MM.1S (cell line): ENCODE results near the gene HEBP2.
A peak's percentile ranks its signal among the peaks of the same experiment; 100 is the strongest.

ENCODE experiments used
- DNase-seq: peaks from one replicate; pipeline ENCODE4 v3.0.0-alpha.2; 2015
- H2AFZ ChIP-seq: fragments of 300-600 bp; sonication (generic); 2 replicates; pipeline ENCODE4 v1.6.0; 2016; ENCODE audit warnings: antibody characterized with exemption, low read length
- H3F3A ChIP-seq: fragments of 300-600 bp; sonication (generic); 2 replicates; pipeline ENCODE4 v1.6.1; 2016; ENCODE audit warnings: mild to moderate bottlenecking, antibody characterized with exemption, low read length, moderate library complexity, mixed read lengths; ENCODE audit not compliant: insufficient read depth
- H3K27ac ChIP-seq: fragments of 300-600 bp; sonication (generic); 2 replicates; pipeline ENCODE4 v1.5.1; 2016; ENCODE audit warnings: mild to moderate bottlenecking, low read length
- H3K27me3 ChIP-seq: fragments of 300-600 bp; sonication (generic); replicated peaks from 2 replicates; pipeline ENCODE4 v1.6.0; 2016; ENCODE audit warnings: low read length; ENCODE audit not compliant: insufficient read depth
- H3K36me3 ChIP-seq: fragments of 300-600 bp; sonication (generic); replicated peaks from 2 replicates; pipeline ENCODE4 v1.6.1; 2016; ENCODE audit warnings: mild to moderate bottlenecking, low read length, mixed read lengths; ENCODE audit not compliant: insufficient read depth
- H3K4me1 ChIP-seq: fragments of 300-600 bp; sonication (generic); 2 replicates; pipeline ENCODE4 v1.6.1; 2016; ENCODE audit warnings: low read length, mixed read lengths
- H3K4me2 ChIP-seq: fragments of 300-600 bp; sonication (generic); 2 replicates; pipeline ENCODE4 v1.6.0; 2016; ENCODE audit warnings: low read depth, low read length
- H3K4me3 ChIP-seq: fragments of 300-600 bp; sonication (generic); 2 replicates; pipeline ENCODE4 v1.5.1; 2016; ENCODE audit warnings: low read length, mixed read lengths
- H3K79me2 ChIP-seq: fragments of 300-600 bp; sonication (generic); 2 replicates; pipeline ENCODE4 v1.6.1; 2016; ENCODE audit warnings: mixed run types, low read length, mixed read lengths
- H3K9ac ChIP-seq: fragments of 300-600 bp; sonication (generic); 2 replicates; pipeline ENCODE4 v1.6.1; 2016; ENCODE audit warnings: low read length, mixed read lengths
- H3K9me2 ChIP-seq: fragments of 300-600 bp; sonication (generic); replicated peaks from 2 replicates; pipeline ENCODE4 v1.6.1; 2016; ENCODE audit warnings: mild to moderate bottlenecking, low read length, mixed read lengths; ENCODE audit not compliant: insufficient read depth
- H3K9me3 ChIP-seq: fragments of 300-600 bp; sonication (generic); replicated peaks from 2 replicates; pipeline ENCODE4 v1.6.1; 2016; ENCODE audit warnings: mild to moderate bottlenecking, low read length, mixed read lengths; ENCODE audit not compliant: insufficient read depth
- H4K20me1 ChIP-seq: fragments of 300-600 bp; sonication (generic); 2 replicates; pipeline ENCODE4 v1.6.1; 2016; ENCODE audit warnings: mild to moderate bottlenecking, low read length, moderate library complexity, mixed read lengths; ENCODE audit not compliant: insufficient read depth
- EZH2 ChIP-seq: fragments of 300-600 bp; sonication (generic); optimal IDR thresholded peaks from 2 replicates; pipeline ENCODE3; 2017; ENCODE audit warnings: low read depth, mild to moderate bottlenecking, antibody characterized with exemption, low read length, mixed read lengths
- EZH2phosphoT487 ChIP-seq: fragments of 300-600 bp; sonication (generic); IDR thresholded peaks from 2 replicates; pipeline ENCODE4 v1.6.1; 2018; ENCODE audit warnings: antibody characterized with exemption, low read length
- TF ChIP-seq, protein P1 (sequence below): fragments of 300-600 bp; sonication (generic); IDR thresholded peaks from 2 replicates; pipeline ENCODE4 v1.5.1; 2016; ENCODE audit warnings: antibody characterized with exemption, low read length, mixed read lengths

HEBP2 gene

DNA sequence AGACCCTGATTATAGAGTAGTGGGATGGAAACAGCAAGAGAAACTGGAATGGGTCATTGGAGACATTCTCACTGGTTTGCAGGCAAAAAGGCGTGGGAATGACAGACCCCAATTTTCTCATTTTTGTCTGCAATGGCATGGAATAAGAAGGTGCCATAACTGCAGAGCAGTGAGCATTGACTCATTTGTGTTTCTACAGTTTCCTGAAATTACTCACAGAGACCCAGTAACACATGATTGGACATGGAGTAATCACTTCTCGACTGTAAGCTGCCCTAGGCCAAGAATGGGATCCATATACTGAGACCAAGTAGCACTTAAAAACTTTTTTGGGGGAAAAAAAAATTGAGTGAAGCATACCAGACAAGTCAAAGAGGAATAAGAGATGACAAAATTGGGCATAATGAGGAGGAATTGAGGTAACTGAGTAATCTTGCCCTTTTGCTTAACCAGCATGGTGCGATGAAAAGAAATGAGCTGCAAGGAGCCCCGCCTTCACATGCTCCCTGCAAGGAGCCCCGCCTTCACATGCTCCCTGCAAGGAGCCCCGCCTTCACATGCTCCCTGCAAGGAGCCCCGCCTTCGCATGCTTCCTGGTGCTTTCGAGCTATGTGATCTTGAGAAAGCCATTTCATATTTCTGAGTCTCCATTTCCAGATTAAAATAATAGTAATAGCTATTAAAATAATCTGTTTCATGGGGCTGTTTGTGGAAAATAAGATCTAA lies 51.1 kb downstream of the HEBP2 start:
- H3K27ac ChIP-seq = peak overlapping the region; percentile 36; the same call in 1 of the 2 replicates
- H3K9ac ChIP-seq = no peak overlapping the region
- peak overlapping the region; percentile 35 for H3K4me3 ChIP-seq
- H3F3A ChIP-seq = peaks cover 9% of the 10 kb centered on the region
- TF ChIP-seq EZH2 = no peak
- TF ChIP-seq, protein P1, sequence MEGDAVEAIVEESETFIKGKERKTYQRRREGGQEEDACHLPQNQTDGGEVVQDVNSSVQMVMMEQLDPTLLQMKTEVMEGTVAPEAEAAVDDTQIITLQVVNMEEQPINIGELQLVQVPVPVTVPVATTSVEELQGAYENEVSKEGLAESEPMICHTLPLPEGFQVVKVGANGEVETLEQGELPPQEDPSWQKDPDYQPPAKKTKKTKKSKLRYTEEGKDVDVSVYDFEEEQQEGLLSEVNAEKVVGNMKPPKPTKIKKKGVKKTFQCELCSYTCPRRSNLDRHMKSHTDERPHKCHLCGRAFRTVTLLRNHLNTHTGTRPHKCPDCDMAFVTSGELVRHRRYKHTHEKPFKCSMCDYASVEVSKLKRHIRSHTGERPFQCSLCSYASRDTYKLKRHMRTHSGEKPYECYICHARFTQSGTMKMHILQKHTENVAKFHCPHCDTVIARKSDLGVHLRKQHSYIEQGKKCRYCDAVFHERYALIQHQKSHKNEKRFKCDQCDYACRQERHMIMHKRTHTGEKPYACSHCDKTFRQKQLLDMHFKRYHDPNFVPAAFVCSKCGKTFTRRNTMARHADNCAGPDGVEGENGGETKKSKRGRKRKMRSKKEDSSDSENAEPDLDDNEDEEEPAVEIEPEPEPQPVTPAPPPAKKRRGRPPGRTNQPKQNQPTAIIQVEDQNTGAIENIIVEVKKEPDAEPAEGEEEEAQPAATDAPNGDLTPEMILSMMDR = no peak
- TF ChIP-seq EZH2phosphoT487 = no peak
- H3K4me2 ChIP-seq = peak overlapping the region; percentile 73
- no peaks in the 10 kb centered on the region for H4K20me1 ChIP-seq
- no peaks in the 10 kb centered on the region for H3K79me2 ChIP-seq
- H3K4me1 ChIP-seq = peaks cover 8% of the 10 kb centered on the region
- no peak for DNase-seq
- H3K27me3 ChIP-seq = no peaks in the 10 kb centered on the region
- H3K36me3 ChIP-seq = no peaks in the 10 kb centered on the region
- 0 out of 2 replicates have a peak overlapping the region, but pooled peaks have one; percentile 17 for H2AFZ ChIP-seq
- H3K9me2 ChIP-seq = no peaks in the 10 kb centered on the region
- H3K9me3 ChIP-seq = no peaks in the 10 kb centered on the region

DNA sequence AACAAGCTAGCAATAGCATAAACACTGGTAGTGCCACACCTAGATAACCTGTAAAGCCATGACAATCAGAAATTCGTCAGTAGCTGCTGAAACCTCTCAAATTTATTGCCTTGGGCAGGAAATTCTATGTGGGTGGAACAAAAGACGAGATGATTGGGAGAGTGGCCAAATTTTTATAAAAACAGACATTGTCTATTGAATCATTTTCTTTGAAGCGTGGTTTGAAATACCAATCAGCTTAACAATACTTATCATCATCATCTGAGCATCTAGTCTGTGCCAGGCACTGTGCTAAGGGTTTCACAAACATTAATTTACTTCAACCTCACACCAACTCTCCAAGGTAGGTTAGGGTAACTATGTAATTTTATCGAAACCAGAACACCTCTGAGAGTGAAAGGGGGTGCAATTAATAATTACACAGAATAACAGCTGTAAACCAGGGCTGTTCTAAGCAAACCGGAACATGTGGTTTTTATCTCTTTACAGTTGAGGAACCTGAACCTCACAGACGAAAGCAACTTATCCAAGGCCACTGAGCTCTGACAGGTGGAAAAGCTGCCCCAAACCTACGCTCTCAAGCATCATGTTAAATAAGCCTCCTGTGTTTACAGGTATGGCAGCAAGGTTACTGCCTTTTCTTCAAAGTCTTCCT lies 51.9 kb downstream of the HEBP2 start:
- Histone ChIP-seq H3K27me3 (no peaks in the 10 kb centered on the region), H3K4me3 (peak overlapping the region; percentile 35), H3K9ac (no peak overlapping the region), H3K4me2 (peak overlapping the region; percentile 73), H3K36me3 (no peaks in the 10 kb centered on the region), H4K20me1 (no peaks in the 10 kb centered on the region), H3F3A (peaks cover 9% of the 10 kb centered on the region), H3K9me2 (no peaks in the 10 kb centered on the region), H3K79me2 (no peaks in the 10 kb centered on the region), H3K27ac (peak overlapping the region; percentile 36; the same call in 1 of the 2 replicates), H3K4me1 (peaks cover 8% of the 10 kb centered on the region), H3K9me3 (no peaks in the 10 kb centered on the region), H2AFZ (0 out of 2 replicates have a peak overlapping the region, but pooled peaks have one; percentile 17)
- no peak for TF ChIP-seq EZH2
- peak; percentile 62 for DNase-seq

DNA sequence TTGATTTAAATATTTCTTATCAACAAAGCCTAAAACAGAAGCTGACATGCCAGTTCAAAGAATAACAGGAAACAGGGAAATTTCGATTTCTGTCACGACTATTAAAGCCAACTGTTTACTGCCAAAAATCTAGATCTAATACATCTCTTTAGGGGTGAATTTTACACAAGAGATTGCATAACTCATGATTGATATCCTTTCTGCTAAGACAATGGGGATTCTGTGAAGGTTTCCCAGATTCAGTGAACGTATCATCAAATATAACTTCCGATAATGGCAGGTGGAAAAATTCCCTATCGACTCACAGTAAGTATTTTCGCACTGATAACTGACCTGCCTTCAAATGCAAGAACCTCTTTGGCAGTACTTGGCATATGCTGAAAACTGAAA lies 52.4 kb downstream of the HEBP2 start:
- 0 out of 2 replicates have a peak overlapping the region, but pooled peaks have one; percentile 0 for H2AFZ ChIP-seq
- H3K9me2 ChIP-seq = no peaks in the 10 kb centered on the region
- peak overlapping the region; percentile 73 for H3K4me2 ChIP-seq
- TF ChIP-seq EZH2 = no peak
- TF ChIP-seq, protein P1 = no peak
- TF ChIP-seq EZH2phosphoT487 = no peak
- peaks cover 9% of the 10 kb centered on the region for H3F3A ChIP-seq
- no peak overlapping the region for H3K9ac ChIP-seq
- no peaks in the 10 kb centered on the region for H3K79me2 ChIP-seq
- peaks cover 8% of the 10 kb centered on the region for H3K4me1 ChIP-seq
- no peaks in the 10 kb centered on the region for H3K9me3 ChIP-seq
- no peak for DNase-seq
- no peak overlapping the region for H3K4me3 ChIP-seq
- H3K27ac ChIP-seq = peak overlapping the region; percentile 36; the same call in 1 of the 2 replicates
- no peaks in the 10 kb centered on the region for H3K27me3 ChIP-seq
- no peaks in the 10 kb centered on the region for H3K36me3 ChIP-seq
- no peaks in the 10 kb centered on the region for H4K20me1 ChIP-seq
